Endothelial cell of umbilical vein (primary cell): ENCODE data around the gene COG2. TPM values are rescaled to one million over a fixed set of nuclear protein-coding genes. Genes with fewer than 3 reads are reported as not detected.

Source experiments
- BruUV-seq: library from RNA; stranded (reverse); fragments of 400-500 nt; replicated peaks from 2 replicates; lab custom pipeline; 2021; lab: Mats Ljungman, UMichigan
- CTCF ChIA-PET: fragments of 300-600, 350-600 bp; sonication (Branson Sonifier 250); formaldehyde crosslinking; loops from one replicate; lab custom pipeline; 2021; ENCODE audit warnings: antibody characterized with exemption, inconsistent platforms; lab: Charles Lee
- POLR2A ChIA-PET: fragments of 300-600, 350-600 bp; sonication (Branson Sonifier 250); formaldehyde crosslinking; loops from one replicate; lab custom pipeline; 2021; ENCODE audit warnings: antibody characterized with exemption, inconsistent platforms; lab: Charles Lee
- DNase-seq: peaks from one replicate; pipeline ENCODE4 v3.0.0-alpha.2; 2011; ENCODE audit warnings: low read depth, low spot score
- FAIRE-seq: peaks from 2 replicates; lab custom pipeline; 2011; peaks lifted over from hg19 to GRCh38; lab: Jason Lieb, UNC
- H2AFZ ChIP-seq: 2 replicates; pipeline ENCODE4 v1.6.0; 2012; ENCODE audit warnings: low read depth, low read length, control low read depth, inconsistent platforms
- H3K27ac ChIP-seq: 2 replicates; pipeline ENCODE4 v1.5.1; 2011; ENCODE audit warnings: low read depth, mild to moderate bottlenecking, control low read depth, low read length, moderate library complexity; ENCODE audit not compliant: insufficient read depth
- H3K27me3 ChIP-seq, 2 experiments: 2 replicates each; pipeline versions ENCODE4 v1.6.0 to v1.6.1; 2011; ENCODE audit warnings: low read length in 2 of 2, mixed read lengths in 1 of 2; ENCODE audit not compliant: control insufficient read depth in 2 of 2, insufficient read depth in 2 of 2
- H3K36me3 ChIP-seq, 2 experiments: 2 replicates in 1 of 2; 3 replicates in 1 of 2; pipeline ENCODE4 v1.5.1; 2011; ENCODE audit warnings: low read length in 2 of 2, mild to moderate bottlenecking in 1 of 2, moderate library complexity in 1 of 2; ENCODE audit not compliant: control insufficient read depth in 2 of 2, insufficient read depth in 2 of 2; ENCODE audit errors: extremely low read depth in 1 of 2
- H3K4me1 ChIP-seq: 3 replicates; pipeline ENCODE4 v1.5.1; 2011; ENCODE audit warnings: mild to moderate bottlenecking, low read length; ENCODE audit not compliant: control insufficient read depth, insufficient read depth; ENCODE audit errors: extremely low read depth
- H3K4me2 ChIP-seq: 2 replicates; pipeline ENCODE4 v1.6.1; 2011; ENCODE audit warnings: low read length, control low read depth, mixed read lengths; ENCODE audit not compliant: insufficient read depth
- H3K4me3 ChIP-seq, 3 experiments: fragments of 200-600 bp in 1 of 3; sonication (generic), shearing (Covaris generic) in 1 of 3; replicated peaks in 1 of 3; 2 replicates each; pipeline ENCODE4 v1.5.1; 2011 to 2016; ENCODE audit warnings: control low read depth in 3 of 3, low read length in 3 of 3, mild to moderate bottlenecking in 2 of 3, inconsistent platforms in 1 of 3, low read depth in 1 of 3, moderate library complexity in 1 of 3; ENCODE audit not compliant: insufficient read depth in 1 of 3
- H3K79me2 ChIP-seq: 2 replicates; pipeline ENCODE4 v1.6.0; 2012; ENCODE audit warnings: low read length, inconsistent platforms; ENCODE audit not compliant: control insufficient read depth, insufficient read depth
- H3K9ac ChIP-seq: replicated peaks from 2 replicates; pipeline ENCODE3; 2011; ENCODE audit warnings: low read length, control low read depth; ENCODE audit not compliant: insufficient read depth; ENCODE audit errors: extremely low read depth
- H3K9me1 ChIP-seq: replicated peaks from 3 replicates; pipeline ENCODE4 v1.6.0; 2011; ENCODE audit warnings: mild to moderate bottlenecking, low read length; ENCODE audit not compliant: control insufficient read depth, insufficient read depth; ENCODE audit errors: extremely low read depth
- H3K9me3 ChIP-seq: replicated peaks from 2 replicates; pipeline ENCODE4 v1.5.1; 2012; ENCODE audit warnings: low read length, inconsistent platforms; ENCODE audit not compliant: control insufficient read depth, insufficient read depth
- H4K20me1 ChIP-seq: replicated peaks from 2 replicates; pipeline ENCODE3; 2011; ENCODE audit warnings: mild to moderate bottlenecking, low read length; ENCODE audit not compliant: control insufficient read depth, insufficient read depth; ENCODE audit errors: extremely low read depth
- EZH2 ChIP-seq: IDR thresholded peaks from 2 replicates; pipeline ENCODE4 v1.6.1; 2012; ENCODE audit warnings: borderline replicate concordance, low read depth, mild to moderate bottlenecking, moderate library complexity, low read length, inconsistent platforms; ENCODE audit not compliant: severe bottlenecking
- FOS ChIP-seq: IDR thresholded peaks from 2 replicates; pipeline ENCODE4 v1.6.1; 2011; ENCODE audit warnings: mild to moderate bottlenecking, low read length, moderate library complexity, borderline replicate concordance; ENCODE audit not compliant: insufficient read depth
- JUN ChIP-seq: IDR thresholded peaks from 2 replicates; pipeline ENCODE4 v1.6.1; 2011; ENCODE audit warnings: borderline replicate concordance, low read depth; ENCODE audit not compliant: insufficient read length, insufficient read depth
- MYC ChIP-seq: IDR thresholded peaks from one replicate; pipeline ENCODE4 v1.6.1; 2011; ENCODE audit warnings: mild to moderate bottlenecking, low read depth, low read length
- POLR2A ChIP-seq: IDR thresholded peaks from 2 replicates; pipeline ENCODE4 v1.6.1; 2012; ENCODE audit warnings: low read depth, mild to moderate bottlenecking, control low read depth, low read length
- POLR2AphosphoS5 ChIP-seq: IDR thresholded peaks from 2 replicates; pipeline ENCODE4 v1.6.1; 2012; ENCODE audit warnings: low read depth, mild to moderate bottlenecking, control low read depth, low read length, moderate library complexity; ENCODE audit not compliant: insufficient read depth
- dilution Hi-C: fragments of 300-500 bp; cut with MboI; formaldehyde crosslinking; loops from one replicate; pipeline ENCODE4 v1.15.0; 2019; ENCODE audit warnings: low sequenced_read_pairs; ENCODE audit not compliant: extremely low pct_ligation_motif_present
- intact Hi-C: fragments of 100-400 bp; cut with micrococcal nuclease; formaldehyde crosslinking; loops from one replicate; pipeline ENCODE4 v1.10.0; 2022
- polyA plus RNA-seq, 4 experiments: library from polyadenylated mRNA; depleted of rRNA in 3 of 4; stranded (reverse) in 3 of 4; unstranded in 1 of 4; fragments of >200 nt; gene quantifications; 2 replicates each; pipeline versions ENCODE4 v1.2.1 to v1.2.3, GENCODE V29; 2011 to 2012; ENCODE audit warnings: missing spikeins in 1 of 4
- total RNA-seq: library from RNA; stranded (reverse); gene quantifications from 2 replicates; pipeline ENCODE4 v1.2.3, GENCODE V29; 2021
- TF ChIP-seq, protein P1 (sequence below), 2 donors: IDR thresholded peaks; 1 replicate in 1 of 2; 2 replicates in 1 of 2; pipeline ENCODE4 v1.5.1; 2011; ENCODE audit warnings: low read length in 2 of 2, mild to moderate bottlenecking in 2 of 2, moderate library complexity in 2 of 2, control low read depth in 1 of 2, inconsistent platforms in 1 of 2, low read depth in 1 of 2; ENCODE audit not compliant: insufficient read depth in 1 of 2; ENCODE audit errors: extremely low read depth in 1 of 2
- TF ChIP-seq, protein P2 (sequence below): IDR thresholded peaks from 2 replicates; pipeline ENCODE4 v1.6.1; 2011; ENCODE audit not compliant: insufficient read depth, insufficient read length

The COG2 gene
- total and polyA plus RNA-seq, 2 donors (not counting 3 experiments of a cell fraction or from before 2014, with no cell fraction given): 7.6 to 24.2 TPM

DNA sequence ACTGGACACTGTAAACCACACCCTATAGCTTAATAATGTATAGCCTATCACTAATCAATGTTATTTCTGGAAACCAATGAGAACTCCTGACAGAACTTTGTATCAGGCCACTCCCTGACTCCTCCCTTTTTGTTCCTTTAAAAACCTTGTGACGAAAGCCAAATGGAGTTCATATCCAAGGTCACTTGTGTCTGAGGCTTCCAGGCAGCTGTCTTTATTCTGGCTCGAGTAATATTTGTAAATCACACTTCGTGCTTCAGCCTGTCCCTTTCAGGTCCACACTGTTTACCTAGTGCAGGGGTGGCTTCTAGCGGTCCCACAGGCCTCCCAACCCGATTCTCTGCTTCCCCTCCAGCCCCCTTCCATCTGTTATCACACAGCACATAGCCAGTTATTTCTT, 88.7 kb downstream of the COG2 start:
- Histone ChIP-seq H3K79me2 (no peaks in the 10 kb centered on the region), H3K36me3 (no peaks in the 10 kb centered on the region), H3K9ac (no peak overlapping the region), H3K4me2 (no peak overlapping the region), H3K27me3 (no peaks in the 10 kb centered on the region), H2AFZ (no peak overlapping the region), H3K9me1 (no peaks in the 10 kb centered on the region), H3K4me1 (no peaks in the 10 kb centered on the region), H4K20me1 (no peaks in the 10 kb centered on the region), H3K9me3 (no peaks in the 10 kb centered on the region), H3K27ac (no peak overlapping the region), H3K4me3 (no peak overlapping the region)
- no TSS peak for BruUV-seq
- TF ChIP-seq POLR2A: no peak
- TF ChIP-seq EZH2: no peak
- no peak for TF ChIP-seq MYC
- no peak for TF ChIP-seq FOS
- no peak for TF ChIP-seq POLR2AphosphoS5
- TF ChIP-seq, protein P1, sequence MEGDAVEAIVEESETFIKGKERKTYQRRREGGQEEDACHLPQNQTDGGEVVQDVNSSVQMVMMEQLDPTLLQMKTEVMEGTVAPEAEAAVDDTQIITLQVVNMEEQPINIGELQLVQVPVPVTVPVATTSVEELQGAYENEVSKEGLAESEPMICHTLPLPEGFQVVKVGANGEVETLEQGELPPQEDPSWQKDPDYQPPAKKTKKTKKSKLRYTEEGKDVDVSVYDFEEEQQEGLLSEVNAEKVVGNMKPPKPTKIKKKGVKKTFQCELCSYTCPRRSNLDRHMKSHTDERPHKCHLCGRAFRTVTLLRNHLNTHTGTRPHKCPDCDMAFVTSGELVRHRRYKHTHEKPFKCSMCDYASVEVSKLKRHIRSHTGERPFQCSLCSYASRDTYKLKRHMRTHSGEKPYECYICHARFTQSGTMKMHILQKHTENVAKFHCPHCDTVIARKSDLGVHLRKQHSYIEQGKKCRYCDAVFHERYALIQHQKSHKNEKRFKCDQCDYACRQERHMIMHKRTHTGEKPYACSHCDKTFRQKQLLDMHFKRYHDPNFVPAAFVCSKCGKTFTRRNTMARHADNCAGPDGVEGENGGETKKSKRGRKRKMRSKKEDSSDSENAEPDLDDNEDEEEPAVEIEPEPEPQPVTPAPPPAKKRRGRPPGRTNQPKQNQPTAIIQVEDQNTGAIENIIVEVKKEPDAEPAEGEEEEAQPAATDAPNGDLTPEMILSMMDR (IDR thresholded peaks at IDR 0.05; ENCODE audit: extremely low read depth in 1 of 2, insufficient read depth in 1 of 2, low read depth in 1 of 2, low read length in 2 of 2): no peak
- no peak for TF ChIP-seq JUN
- TF ChIP-seq, protein P2, sequence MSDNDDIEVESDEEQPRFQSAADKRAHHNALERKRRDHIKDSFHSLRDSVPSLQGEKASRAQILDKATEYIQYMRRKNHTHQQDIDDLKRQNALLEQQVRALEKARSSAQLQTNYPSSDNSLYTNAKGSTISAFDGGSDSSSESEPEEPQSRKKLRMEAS: no peak
- intact Hi-C loops (no loop called here), dilution Hi-C loops (no loop called here)
- FAIRE-seq: no peak
- ChIA-PET CTCF (no interaction called here), POLR2A (no interaction called here)
- no peak for DNase-seq
